HG03439 (cell line): ENCODE data around the gene AKAP7.
"Not testable (repeated sequence)": the region's sequence is repeated elsewhere in the genome, so short reads cannot be mapped to it uniquely, and the experiment has no call there.

Experiments
- ATAC-seq: cut with Tn5 transposase; IDR thresholded peaks from one replicate; pipeline ENCODE4 v1.9.1; 2021; ENCODE audit warnings: mild to moderate bottlenecking, moderate library complexity; ENCODE audit not compliant: unreplicated experiment

The AKAP7 gene

DNA sequence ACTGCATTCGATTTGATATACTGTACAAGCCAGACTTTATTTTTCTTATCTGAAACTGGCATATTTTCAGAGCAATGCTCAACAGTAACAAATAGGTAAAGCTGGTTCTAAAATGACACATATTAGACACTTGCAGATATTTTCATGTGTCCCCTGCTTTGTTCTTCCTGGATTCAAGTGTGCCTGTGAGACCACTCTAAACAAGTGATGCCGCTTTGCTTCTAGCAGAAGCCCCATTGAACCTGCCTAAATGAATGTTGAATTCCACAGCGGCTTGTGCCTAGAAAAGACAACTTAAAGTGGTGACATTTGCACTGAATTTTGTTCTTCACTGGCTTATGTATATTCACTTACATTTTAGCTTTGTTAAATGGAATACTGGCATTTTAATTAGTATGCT, 115.7 kb downstream of the AKAP7 start:
- ATAC-seq = no peak

DNA sequence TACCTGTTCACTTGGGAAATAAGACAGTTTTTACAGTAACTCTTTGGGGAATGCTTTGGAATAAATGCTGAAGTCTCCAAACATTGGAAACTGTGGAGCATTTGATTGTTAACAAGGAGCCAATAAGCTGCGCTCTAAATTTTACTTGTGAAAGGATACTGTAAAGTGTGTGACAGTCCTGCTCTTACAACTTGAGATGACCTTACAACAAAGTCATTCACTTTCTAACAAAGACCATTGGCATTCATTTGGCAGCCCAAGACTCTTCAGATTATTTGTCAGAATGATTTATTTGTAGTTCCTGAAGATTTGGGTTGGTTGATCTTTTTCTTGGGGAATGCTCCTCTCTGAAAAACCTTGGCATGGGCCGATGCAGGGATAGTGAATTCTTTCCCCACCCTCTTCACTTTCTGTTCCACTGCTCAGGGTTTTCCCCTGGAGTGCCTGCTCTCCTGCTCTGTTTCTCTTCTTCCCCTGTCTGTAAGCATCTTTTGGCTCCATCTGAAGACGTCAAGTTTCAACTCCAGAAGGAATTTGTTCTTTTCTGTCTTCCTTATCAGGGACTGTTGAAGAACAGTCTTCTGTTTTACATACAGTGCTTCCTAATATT, 116.4 kb downstream of the AKAP7 start:
- ATAC-seq = no peak

DNA sequence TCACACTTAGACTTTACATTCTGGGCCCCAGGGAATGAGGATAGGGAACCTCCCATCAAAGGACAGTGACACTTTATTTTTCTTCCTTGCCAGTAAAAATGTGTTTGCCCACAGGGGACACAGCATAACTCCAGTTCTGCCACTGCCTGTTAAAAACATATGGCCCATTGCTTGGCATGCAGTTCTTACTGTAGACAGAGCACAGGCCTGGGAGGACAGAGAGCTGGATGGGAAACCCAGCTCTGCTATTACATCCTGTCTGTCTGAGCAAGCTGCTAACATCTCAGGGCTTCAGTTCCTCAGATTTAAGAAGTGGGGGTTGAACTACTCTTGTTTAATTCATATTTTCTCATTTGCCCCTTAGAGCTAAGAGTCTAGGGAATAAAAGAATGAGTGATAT, 120.2 kb downstream of the AKAP7 start:
- no peak for ATAC-seq

DNA sequence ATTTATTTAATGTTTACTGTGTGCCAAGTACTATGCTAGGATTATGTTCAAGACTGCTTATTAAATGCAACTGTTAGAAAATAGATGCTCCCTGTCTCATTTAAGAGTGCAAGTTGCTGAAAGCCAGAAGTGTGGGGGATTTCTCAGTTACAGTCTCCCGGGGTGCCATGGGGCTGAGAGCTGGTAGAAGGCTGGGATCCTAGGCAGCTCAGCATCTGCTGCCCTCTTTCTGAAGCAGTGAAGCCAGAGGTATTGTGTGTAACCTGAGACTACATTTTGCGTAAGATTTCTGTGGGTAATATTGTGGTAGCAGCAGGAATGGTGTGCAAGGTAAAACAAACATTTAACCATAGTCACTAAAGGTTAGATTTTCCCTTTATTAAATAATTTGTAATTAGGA, 120.6 kb downstream of the AKAP7 start:
- ATAC-seq = no peak

DNA sequence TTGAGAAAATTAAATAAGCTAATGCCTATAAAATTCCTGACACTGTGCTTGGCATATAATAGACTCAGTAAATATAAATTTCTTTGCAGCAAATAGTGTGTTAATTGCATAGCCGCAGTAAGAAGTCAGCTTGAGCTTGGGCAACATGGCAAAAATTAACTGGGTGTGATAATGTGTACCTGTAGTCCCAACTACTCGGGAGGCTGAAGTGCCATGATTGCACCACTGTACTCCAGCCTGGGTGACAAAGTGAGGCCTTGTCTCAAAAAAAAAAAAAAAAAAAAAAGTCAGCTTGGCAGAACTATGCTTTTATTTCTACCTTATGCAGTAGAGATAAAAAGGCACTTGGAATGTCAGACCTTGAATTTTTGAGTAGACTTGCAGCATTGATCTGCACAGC, 121.8 kb downstream of the AKAP7 start:
- no peak for ATAC-seq

DNA sequence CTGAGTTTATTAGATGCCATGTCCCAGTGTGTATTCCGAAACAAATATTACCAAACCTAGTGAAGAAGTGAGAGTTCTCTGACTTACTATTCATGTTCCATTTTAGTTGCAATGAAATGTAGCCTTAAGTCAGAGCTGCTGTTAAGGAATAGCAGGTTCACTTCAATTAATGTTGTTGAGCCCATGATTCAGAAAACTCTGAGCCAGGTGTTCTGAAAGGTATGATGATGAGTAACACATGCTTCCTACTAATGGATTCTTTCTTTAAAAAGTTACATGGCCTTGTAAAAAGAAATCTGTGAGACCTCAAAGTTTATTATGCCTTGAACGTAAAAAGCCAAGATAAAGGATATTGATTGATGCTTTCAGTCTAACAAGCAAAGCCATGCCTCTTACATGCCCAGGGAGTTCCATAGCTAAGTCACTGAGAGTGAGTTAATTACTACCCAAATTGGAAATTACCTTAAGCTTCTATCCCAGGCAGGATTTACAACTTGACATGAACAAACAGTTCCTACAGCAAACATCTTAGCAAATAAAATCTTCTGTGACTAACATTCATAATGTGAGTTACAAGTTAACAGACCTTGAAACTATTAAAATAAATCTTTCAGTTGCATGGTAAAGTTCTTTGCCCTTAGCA, 122.9 kb downstream of the AKAP7 start:
- no peak for ATAC-seq

DNA sequence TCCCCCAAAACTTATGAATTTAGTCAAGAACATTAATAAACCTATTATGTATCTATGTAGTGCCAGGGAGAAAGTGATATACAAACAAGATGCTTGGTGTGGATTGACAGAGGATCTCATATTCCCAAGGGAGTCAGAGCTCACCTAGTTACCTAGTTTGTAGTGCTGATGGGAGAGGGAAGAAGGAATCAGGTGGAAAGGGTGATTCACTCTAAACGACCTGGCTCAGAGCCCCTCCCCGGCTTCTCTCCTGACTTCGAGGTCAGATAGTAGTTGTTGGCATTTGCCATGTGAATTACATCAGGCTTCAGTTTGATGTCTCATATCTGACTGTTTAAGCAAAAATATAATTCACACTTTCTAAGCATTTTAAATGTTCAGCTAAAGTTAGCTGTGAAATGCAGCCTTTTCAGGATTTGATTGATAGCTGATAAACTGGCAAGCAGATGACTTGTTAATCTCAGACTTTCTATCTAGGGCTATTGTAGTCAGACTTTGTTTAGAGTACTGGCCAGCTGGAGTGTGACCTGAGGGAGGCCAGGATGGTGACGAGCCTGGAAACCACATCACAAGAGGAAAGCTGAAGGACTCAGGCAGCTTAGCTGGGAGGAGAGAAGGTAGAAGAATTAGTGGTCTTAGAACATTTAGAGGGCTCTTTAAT, 123.7 kb downstream of the AKAP7 start:
- no peak for ATAC-seq

DNA sequence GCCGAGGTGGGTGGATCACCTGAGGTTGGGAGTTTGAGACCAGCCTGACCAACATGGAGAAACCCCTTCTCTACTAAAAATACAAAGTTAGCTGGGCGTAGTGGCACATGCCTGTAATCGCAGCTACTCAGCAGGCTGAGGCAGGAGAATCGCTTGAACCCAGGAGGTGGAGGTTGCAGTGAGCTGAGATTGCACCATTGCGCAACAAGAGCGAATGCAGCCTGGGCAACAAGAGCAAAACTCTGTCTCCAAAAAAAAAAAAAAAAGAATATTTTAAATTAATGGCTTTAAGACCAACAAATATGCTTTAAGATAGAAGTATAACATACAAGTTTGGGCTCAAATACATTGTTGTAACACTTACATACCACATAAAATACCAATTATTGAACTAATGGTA, 125.7 kb downstream of the AKAP7 start:
- ATAC-seq = not testable (repeated sequence)

DNA sequence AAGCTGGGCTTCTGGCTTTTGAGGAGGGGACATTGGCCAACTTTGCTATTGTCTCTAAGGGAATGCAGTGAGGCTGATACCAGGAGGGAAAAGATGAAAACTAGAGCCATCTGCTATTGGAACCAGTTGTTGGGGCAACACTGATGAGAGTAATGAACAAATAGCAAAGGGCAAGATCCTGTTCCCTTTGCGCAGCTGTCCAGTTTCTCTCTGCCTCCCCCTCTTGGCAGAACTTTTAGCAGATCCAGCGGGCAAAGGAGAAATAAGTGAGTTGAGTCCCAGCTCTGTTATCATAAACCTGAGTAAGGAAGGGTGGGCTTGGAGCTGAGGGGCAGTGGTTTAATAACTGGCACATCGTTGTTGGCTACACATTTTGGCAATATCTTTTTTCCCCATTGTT, 126.8 kb downstream of the AKAP7 start:
- ATAC-seq = no peak

DNA sequence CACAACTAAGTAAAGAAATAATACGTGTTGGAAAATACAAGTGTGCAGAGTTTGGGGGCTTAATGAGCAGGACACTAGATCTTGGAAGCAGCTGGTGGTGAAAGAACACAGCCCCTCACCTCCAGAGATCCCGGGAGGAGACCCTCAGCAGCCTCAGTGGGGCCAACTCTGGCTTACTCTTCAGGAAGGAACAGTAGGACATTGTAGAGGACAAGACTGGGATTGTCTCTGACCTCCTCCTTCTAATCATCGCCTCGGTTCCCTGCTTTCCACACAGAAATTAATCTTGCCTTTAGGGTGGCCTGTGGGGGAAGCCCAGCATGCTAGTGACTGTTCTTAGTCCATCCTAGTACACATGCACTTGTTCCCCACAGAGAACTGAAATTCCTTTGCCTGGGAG, 130.7 kb downstream of the AKAP7 start:
- ATAC-seq = no peak

DNA sequence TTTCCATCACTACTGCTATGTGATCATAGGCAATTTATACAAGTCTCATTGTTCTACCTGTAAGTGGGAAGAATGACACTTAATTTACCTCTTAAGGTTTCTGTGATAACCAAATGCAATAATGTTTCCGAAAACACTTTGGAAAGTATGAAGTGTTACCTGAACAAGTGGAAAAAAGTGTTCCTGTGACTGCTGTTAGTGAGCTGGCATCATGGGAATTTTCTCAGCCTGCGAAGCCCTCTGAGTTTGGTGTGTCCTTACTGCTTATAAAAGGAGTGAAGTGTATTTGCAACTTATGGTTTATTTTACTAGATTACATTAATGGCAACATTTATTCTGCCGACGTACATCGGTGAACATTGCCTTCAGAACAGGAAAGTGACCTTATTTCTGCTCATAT, 133.0 kb downstream of the AKAP7 start:
- no peak for ATAC-seq

DNA sequence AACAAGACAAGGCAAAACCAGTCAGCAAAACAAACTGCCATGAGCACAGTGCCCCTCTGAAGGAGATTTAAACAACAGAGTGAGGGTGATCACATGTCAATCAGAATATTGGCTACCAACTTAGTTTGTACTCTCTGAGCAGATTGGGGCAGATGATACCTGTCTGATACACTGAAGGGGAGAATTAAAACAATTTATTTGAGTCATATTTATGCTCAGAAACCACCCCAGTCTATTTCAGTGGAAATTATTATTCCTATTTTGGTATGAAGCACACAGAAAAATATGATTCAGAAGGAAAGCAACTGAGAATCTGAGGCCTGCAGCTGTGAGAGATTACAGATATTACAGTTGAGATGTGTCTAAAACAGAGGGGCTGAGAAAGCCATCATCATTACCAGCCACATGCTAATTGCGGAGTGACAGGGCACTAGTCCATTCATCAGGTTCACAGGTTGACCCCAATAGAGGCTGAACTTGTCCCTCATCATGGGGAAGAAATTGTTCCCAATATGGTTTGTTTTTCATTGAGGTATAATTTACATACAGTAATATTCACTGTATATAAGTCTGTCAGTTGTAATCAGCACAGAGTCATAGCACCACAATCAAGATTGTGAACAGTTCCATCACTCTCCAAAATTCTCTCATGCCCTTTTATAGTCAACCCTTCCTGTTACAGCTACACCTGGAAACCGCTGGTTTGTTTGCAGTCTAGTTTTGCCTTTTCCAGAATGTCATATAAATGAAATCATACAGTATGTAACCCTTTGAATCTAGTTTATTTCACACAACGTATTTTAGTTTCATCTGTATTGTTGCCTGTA, 134.5 kb downstream of the AKAP7 start:
- ATAC-seq = no peak

DNA sequence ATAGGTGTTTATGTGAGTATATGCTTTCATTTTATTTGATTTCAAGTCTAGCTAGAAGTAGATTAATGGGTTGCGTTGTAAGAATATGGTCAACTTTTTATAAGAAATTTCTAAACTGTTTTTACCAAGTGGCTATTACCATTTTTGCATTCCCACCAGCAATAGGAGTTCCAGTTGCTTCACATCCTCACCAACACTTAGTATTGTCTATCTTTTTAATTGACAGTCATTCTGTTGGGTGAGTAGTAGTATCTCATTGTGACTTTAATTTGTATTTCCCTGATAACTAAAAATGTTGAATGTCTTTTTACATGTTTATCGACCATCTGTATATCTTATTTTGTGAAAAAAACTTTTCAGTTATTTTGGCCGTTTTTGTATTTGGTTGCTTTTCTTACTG, 135.3 kb downstream of the AKAP7 start:
- no peak for ATAC-seq

DNA sequence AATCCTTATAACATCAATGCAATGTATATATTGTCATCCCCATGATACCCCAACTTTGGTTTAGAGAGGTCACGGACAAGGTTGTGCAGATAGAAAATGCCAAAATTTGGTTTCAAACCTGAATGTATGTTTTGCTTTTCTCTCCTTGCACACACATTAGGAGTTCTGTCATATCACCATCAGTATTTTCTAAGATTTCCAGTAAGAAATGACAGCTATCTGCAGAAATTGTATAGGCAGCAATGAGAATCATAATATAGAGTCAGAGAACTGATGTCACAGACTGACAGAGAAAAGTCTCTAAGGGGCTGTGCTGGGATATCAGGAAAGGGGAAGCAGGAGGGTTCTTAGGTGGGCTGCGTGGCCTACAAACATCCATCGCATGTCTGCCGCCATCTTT, 140.0 kb downstream of the AKAP7 start:
- ATAC-seq = no peak

DNA sequence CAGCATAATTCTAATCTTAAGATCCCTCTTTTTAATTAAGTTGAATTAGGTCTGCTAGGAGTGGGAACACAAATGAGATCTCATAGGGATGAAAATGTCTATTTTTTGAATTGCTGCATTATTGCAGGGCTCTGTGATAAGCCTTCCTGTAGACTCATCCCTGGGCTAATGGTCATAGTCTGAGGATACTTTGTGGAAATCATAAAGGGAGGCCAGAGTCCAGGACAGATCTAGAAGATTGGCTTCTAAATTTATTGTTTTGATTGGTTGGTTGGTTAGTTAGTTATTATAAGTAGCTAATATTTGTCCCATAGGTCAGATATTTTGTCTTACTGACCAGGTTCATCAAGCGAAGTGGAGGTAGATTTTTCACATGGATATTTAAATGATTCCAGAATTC, 142.3 kb downstream of the AKAP7 start:
- no peak for ATAC-seq

DNA sequence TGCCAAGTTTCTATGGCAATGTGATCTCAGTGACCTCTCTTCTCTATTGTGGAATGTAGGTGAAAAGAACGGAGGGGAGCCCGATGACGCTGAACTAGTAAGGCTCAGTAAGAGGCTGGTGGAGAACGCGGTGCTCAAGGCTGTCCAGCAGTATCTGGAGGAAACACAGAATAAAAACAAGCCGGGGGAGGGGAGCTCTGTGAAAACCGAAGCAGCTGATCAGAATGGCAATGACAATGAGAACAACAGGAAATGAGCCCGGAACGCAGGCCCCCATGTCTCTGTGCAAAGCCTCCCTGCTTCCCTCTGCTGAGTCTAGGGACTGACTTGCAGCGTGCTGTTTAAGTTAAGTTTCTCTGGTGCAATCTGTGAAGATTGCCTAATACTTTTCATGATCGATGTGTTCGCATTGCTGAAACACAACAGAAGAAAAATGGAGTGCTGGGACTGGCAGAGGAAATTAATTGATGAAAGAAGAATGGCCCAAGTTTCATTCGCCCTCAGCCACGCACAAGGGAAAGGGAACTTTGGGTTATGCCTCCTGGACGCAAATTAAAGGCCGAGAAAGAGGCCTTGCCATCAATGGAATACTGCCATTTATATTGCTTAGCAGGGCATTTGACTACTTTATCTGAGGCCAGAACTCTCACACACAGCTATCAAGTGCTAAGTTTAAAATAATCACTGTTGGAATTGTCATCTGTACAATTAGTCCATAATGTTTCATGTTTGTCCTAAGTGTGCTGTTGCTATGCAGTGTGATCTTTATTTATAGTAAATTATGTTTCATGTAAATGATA, 146.4 kb downstream of the AKAP7 start:
- ATAC-seq = no peak

DNA sequence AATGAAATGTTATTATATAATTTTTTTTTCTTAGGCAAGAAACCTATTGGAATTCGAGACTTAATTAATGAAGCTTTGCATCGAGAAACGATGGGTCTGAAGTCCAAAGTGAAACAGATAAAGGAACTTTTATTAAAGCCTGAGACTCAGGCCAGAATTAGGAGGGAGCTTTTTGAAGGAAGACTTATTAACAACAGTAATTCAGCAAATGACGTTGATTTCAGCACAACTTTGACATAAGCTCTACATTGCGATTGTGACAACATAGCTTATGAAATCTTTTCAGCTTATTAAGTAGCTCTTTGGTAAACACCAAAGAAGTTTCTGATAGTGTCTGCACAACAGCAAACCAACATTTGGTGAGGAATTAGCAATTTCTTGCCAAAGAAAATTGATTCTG, 147.1 kb downstream of the AKAP7 start:
- no peak for ATAC-seq

DNA sequence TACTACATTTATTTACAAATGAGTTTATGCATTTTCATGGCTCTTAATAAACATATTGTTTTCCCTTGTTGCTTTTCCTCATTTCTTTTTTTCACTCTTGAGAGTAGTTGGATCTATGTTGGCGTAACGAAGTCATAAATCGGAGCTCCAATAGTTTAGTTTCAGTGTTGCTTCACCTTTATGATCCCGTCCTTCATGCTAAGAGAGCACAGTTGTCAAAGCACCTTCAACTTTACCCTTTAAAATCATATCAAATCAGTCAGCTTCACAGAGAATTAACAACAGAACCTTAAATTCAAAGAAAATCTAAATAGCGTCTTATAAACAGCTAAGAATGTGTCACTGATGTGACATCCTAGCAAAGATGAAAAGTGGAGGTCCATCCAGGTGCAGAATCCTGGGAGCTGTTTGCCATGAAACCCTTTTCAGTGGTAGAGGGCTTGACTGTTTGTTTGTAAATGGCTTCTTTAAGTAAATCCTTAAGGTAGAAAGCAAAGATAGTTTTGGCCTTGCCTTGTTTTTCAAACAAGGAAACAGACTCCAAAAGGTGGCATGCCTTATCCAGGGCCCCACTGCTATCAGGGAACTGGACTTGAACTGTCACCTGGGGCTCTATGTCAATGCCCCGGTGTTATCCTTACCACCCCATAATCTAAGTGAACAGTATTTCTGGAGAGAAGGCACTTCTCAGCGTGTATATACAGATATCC, 148.4 kb downstream of the AKAP7 start:
- no peak for ATAC-seq

DNA sequence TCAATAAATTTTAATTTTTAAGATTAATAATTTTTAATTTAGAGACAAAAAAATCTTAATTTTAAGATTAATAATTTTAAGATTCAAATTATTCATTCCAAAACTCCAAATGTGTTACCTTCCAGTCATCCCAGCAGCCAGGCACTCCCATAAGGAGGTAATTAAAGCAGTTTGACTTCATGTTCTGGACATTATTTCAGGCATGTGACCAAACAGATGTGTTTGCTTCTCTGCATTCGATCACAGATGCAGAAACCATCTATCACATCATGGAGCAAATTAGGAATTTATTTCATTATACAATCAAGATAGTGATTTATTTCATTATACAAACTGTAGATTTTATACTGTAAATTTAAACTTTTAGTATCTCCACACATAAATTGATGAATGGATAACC, 150.3 kb downstream of the AKAP7 start:
- no peak for ATAC-seq

DNA sequence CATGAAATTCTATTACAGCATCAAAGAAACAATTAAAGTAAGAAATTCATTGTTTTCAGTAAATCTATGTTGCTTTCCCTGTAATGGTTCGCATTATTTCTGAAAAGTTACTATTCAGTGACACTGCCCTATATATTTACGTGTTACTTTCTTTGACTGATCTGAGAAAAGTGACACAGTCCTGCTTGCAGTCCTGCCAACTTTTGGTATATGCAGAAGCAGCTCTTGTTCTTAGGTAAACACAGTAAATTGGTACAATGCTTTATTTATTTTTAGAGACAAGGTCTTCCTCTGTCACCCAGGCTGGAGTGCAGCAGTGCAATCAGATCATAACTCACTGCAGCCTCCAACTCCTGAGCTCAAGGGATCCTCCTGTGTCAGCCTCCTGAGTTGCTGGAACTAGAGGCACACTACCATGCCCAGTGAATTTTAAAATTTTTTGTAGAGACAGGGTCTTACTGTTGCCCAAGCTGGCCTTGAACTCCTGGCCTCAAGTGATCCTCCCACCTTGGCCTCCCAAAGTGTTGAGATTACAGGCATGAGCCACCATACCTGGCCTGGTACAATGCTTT, 151.3 kb downstream of the AKAP7 start:
- no peak for ATAC-seq
